HG02870 (cell line): Measurements from ENCODE around the gene ZNF736.
"Not testable (repeated sequence)": the region's sequence is repeated elsewhere in the genome, so short reads cannot be mapped to it uniquely, and the experiment has no call there.

Experiments
- ATAC-seq: cut with Tn5 transposase; IDR thresholded peaks from one replicate; pipeline ENCODE4 v1.9.1; 2021; ENCODE audit warnings: mild to moderate bottlenecking, moderate library complexity; ENCODE audit not compliant: unreplicated experiment

ZNF736 gene

GRCh38 chr7:64313740-64314491 lies at the start of gene ZNF736:
Gene ZNF736, plus strand, starts transcription at chr7:64313961. Its CDS starts 190 bp downstream, at chr7:64314151.
- peak; percentile 100 for ATAC-seq

GRCh38 chr7:64266341-64266919 lies 47.3 kb upstream of the ZNF736 start:
- ATAC-seq = no peak

GRCh38 chr7:64277630-64278029 lies 36.1 kb upstream of the ZNF736 start:
- no peak for ATAC-seq

- no peak for ATAC-seq
Observed at GRCh38 chr7:64294701-64295420, 18.9 kb upstream of the ZNF736 start.

- peak; percentile 66 for ATAC-seq
Observed at GRCh38 chr7:64297418-64297817, 16.3 kb upstream of the ZNF736 start.

GRCh38 chr7:64300641-64301405 lies 12.9 kb upstream of the ZNF736 start:
- ATAC-seq = no peak

GRCh38 chr7:64307254-64308015 lies 6.3 kb upstream of the ZNF736 start:
- ATAC-seq = peak; percentile 98

GRCh38 chr7:64308016-64308270 lies 5.8 kb upstream of the ZNF736 start:
- no peak for ATAC-seq

GRCh38 chr7:64310426-64310825 lies 3.3 kb upstream of the ZNF736 start:
- no peak for ATAC-seq

- ATAC-seq = no peak
Observed at GRCh38 chr7:64312826-64313225, 935 bp upstream of the ZNF736 start.

- ATAC-seq = no peak
Observed at GRCh38 chr7:64314566-64314965, 805 bp downstream of the ZNF736 start.

- not testable (repeated sequence) for ATAC-seq
Observed at GRCh38 chr7:64316031-64316742, 2.4 kb downstream of the ZNF736 start.

GRCh38 chr7:64320547-64321513 lies 7.1 kb downstream of the ZNF736 start:
- ATAC-seq = peak; percentile 70

GRCh38 chr7:64324166-64324565 lies 10.4 kb downstream of the ZNF736 start:
- ATAC-seq = not testable (repeated sequence)

- ATAC-seq = not testable (repeated sequence)
Observed at GRCh38 chr7:64348713-64349210, 35.0 kb downstream of the ZNF736 start.

- ATAC-seq = no peak
Observed at GRCh38 chr7:64359543-64359942, 45.8 kb downstream of the ZNF736 start.

- ATAC-seq = no peak
Observed at GRCh38 chr7:64371116-64371515, 57.4 kb downstream of the ZNF736 start.

GRCh38 chr7:64373017-64373416 lies 59.3 kb downstream of the ZNF736 start:
- no peak for ATAC-seq

- ATAC-seq = no peak
Observed at GRCh38 chr7:64400401-64400800, 86.6 kb downstream of the ZNF736 start.
